Thyroid gland (tissue), 4 donors: ENCODE measurements around the gene RCAN1. TPM values are rescaled to one million over a fixed set of nuclear protein-coding genes. Genes with fewer than 3 reads are reported as not detected.

Experiments used
- DNase-seq, 2 donors: peaks; one replicate each; pipeline ENCODE4 v3.0.0-alpha.2; 2019
- H3K27ac ChIP-seq, 3 donors: fragments of 200-600 bp; sonication (generic); 1 replicate in 2 of 3; 2 replicates in 1 of 3; pipeline ENCODE4 v1.5.1; 2016 to 2019; ENCODE audit warnings: mild to moderate bottlenecking in 1 of 3, moderate library complexity in 1 of 3
- H3K27me3 ChIP-seq: fragments of 200-600 bp; sonication (generic); one replicate; pipeline ENCODE4 v1.5.1; 2019
- H3K36me3 ChIP-seq, 2 donors: fragments of 200-600 bp; sonication (generic); one replicate each; pipeline ENCODE4 v1.5.1; 2016 to 2019
- H3K4me1 ChIP-seq, 2 donors: fragments of 200-600 bp; sonication (generic); one replicate each; pipeline ENCODE4 v1.5.1; 2017 to 2019
- H3K4me3 ChIP-seq, 3 donors: fragments of 200-600 bp; sonication (generic); replicated peaks in 1 of 3; 1 replicate in 2 of 3; 2 replicates in 1 of 3; pipeline ENCODE4 v1.5.1; 2016; ENCODE audit warnings: mild to moderate bottlenecking in 1 of 3
- H3K9me3 ChIP-seq: fragments of 200-600 bp; sonication (generic); one replicate; pipeline ENCODE4 v1.5.1; 2017
- POLR2A ChIP-seq, 2 donors: fragments of 450-650 bp; IDR thresholded peaks; one replicate each; pipeline ENCODE4 v1.6.1; 2017; ENCODE audit warnings: antibody characterized with exemption in 2 of 2, mild to moderate bottlenecking in 2 of 2, moderate library complexity in 1 of 2
- whole genome bisulfite sequencing, 2 donors: methylation state at CpG; one replicate each; pipeline ENCODE4 v1.1.5; 2017; 5-methylcytosine and 5-hydroxymethylcytosine counted together
- intact Hi-C: fragments of 100-400 bp; cut with DNase I; formaldehyde crosslinking; loops from one replicate; pipeline ENCODE4 v1.15.1; 2023
- total RNA-seq, 4 donors: library from RNA; depleted of rRNA; stranded (reverse); fragments of >200 nt; gene quantifications; one replicate each; pipeline ENCODE4 v1.2.3, GENCODE V29; 2016
- TF ChIP-seq, protein P1 (sequence below), 6 experiments: fragments of 200-600 bp in 3 of 6; fragments of 450-650 bp in 3 of 6; sonication (generic) in 3 of 6; IDR thresholded peaks; one replicate each; pipeline ENCODE4 v1.5.1; 2016 to 2019; ENCODE audit warnings: antibody characterized with exemption in 6 of 6, mild to moderate bottlenecking in 2 of 6, inconsistent platforms in 1 of 6, moderate library complexity in 1 of 6

The RCAN1 gene
- total RNA-seq, 4 donors from 2014 or later: 24.5 to 32.7 (median 29.0) TPM

DNA sequence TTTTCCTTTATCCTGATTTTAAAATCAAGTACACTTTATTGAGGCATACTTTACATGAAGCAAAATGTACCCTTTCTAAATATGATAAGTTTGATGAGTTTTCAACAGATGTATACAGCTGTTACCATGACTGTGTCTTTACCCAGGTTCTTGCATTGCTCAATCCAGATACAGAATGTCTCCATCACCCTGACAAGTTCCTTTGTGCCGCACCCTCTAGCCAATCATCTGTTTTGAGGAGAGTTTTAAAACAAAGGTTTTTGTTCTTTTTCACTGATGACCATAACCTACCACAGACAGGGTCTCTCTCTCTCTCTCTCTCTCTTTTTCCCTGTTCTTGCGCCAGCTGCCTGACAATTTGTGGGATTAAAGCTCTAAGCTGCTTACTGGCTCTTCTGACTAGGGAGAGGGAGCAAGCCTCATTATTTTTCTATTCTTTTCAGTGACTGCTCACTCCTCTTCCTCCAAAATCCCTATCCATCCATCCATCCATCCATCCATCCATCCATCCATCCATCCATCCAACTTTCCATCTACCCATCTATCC lies 101.7 kb downstream of the RCAN1 start:
- intact Hi-C loops: no loop called here
- no peak overlapping the region for H3K27ac ChIP-seq

DNA sequence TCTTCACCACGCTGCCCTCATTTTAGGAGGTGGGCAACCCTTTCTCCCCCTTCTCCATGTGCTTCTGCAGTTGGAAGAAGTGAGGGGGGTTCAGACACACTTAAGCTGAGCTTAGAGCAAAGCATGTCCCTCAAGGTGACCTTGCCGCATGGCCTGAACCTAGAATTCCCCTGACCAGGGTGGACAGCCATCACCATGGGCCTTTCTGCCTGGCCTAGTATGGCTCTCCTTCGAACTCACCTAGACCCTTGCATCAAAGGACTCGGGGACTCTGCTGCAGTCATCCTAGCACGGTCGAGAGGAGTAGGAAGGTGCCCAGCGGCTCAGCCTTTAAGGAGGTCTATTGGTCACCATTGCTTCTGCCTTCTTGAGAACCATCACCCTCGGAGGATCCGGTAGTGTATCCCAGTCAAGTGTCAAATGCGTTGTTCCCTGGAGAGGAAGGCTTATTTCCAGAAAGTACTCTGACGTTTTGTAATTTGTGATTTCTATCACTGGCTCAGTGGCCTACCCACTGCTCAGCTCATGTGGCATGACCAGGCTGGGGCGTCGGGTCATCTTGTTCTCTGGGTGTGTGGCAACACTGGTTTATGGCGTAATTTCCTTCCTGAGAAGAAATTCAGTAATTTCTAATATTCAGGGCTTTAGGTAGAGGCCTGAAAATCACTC lies 103.0 kb downstream of the RCAN1 start, which contains the start of gene KCNE1:
Gene KCNE1, minus strand, starts transcription at position 424 of the 669 bp plus-strand sequence. CDS start 62,576 bp downstream, outside the sequence.
- DNase-seq: peak in 1 of 2 donors; percentile 38
- H3K4me3 ChIP-seq: no peak within 1 kb of the TSS
- TF ChIP-seq, protein P1, sequence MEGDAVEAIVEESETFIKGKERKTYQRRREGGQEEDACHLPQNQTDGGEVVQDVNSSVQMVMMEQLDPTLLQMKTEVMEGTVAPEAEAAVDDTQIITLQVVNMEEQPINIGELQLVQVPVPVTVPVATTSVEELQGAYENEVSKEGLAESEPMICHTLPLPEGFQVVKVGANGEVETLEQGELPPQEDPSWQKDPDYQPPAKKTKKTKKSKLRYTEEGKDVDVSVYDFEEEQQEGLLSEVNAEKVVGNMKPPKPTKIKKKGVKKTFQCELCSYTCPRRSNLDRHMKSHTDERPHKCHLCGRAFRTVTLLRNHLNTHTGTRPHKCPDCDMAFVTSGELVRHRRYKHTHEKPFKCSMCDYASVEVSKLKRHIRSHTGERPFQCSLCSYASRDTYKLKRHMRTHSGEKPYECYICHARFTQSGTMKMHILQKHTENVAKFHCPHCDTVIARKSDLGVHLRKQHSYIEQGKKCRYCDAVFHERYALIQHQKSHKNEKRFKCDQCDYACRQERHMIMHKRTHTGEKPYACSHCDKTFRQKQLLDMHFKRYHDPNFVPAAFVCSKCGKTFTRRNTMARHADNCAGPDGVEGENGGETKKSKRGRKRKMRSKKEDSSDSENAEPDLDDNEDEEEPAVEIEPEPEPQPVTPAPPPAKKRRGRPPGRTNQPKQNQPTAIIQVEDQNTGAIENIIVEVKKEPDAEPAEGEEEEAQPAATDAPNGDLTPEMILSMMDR (IDR thresholded peaks at IDR 0.05): no peak
- no peak for TF ChIP-seq POLR2A (IDR thresholded peaks at IDR 0.05)
- no peak within 1 kb of the TSS for H3K27ac ChIP-seq
- no peaks in the 10 kb centered on the region for H3K36me3 ChIP-seq
- H3K9me3 ChIP-seq: no peaks in the 10 kb centered on the region
- WGBS, 2 donors: 89% methylated on average over 13 to 14 of the region's 14 CpGs
- intact Hi-C loops: no loop called here
- no peaks in the 10 kb centered on the region for H3K27me3 ChIP-seq
- H3K4me1 ChIP-seq: peaks cover 4% of the 10 kb centered on the region in 2 donors

More for the DNA sequence above, 101.7 kb downstream of the RCAN1 start:
- no peaks in the 10 kb centered on the region for H3K36me3 ChIP-seq
- TF ChIP-seq POLR2A (IDR thresholded peaks at IDR 0.05): no peak
- TF ChIP-seq, protein P1 (IDR thresholded peaks at IDR 0.05): no peak
- no peak overlapping the region for H3K4me3 ChIP-seq
- no peaks in the 10 kb centered on the region for H3K9me3 ChIP-seq
- 91 to 96% methylated on average over 2 of the region's 2 CpGs for WGBS, 2 donors
- H3K4me1 ChIP-seq: peaks cover 4% of the 10 kb centered on the region in 2 donors
- DNase-seq: no peak
- H3K27me3 ChIP-seq: no peaks in the 10 kb centered on the region

DNA sequence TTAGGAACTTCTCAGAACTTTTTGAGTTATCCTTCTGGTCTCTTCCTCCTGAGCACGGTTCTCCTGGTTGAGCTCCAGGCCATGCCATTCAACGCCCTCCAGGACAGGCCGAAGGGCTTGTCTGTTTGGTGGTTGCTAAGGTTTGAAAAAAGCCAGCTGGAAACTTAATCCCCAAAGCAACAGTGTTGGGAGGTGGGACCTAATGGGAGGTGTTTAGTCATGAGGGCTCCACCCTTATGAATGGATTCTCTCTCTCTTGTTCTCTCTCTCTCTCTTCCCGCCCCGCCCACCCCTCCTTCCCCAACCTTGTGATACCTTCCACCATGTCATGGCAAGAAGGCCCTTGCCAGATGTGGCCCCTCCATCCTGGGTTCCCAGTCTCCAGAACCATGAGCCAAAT lies 103.7 kb downstream of the RCAN1 start:
- Histone ChIP-seq H3K4me3 (no peak overlapping the region), H3K4me1 (peaks cover 0 to 4% of the 10 kb centered on the region in 2 donors), H3K9me3 (no peaks in the 10 kb centered on the region), H3K27me3 (no peaks in the 10 kb centered on the region), H3K27ac (no peak overlapping the region), H3K36me3 (no peaks in the 10 kb centered on the region)
- WGBS, 2 donors: 96 to 97% methylated on average over 5 of the region's 5 CpGs
- TF ChIP-seq POLR2A (IDR thresholded peaks at IDR 0.05): no peak
- TF ChIP-seq, protein P1 (IDR thresholded peaks at IDR 0.05): no peak
- intact Hi-C loops: no loop called here
- no peak for DNase-seq

DNA sequence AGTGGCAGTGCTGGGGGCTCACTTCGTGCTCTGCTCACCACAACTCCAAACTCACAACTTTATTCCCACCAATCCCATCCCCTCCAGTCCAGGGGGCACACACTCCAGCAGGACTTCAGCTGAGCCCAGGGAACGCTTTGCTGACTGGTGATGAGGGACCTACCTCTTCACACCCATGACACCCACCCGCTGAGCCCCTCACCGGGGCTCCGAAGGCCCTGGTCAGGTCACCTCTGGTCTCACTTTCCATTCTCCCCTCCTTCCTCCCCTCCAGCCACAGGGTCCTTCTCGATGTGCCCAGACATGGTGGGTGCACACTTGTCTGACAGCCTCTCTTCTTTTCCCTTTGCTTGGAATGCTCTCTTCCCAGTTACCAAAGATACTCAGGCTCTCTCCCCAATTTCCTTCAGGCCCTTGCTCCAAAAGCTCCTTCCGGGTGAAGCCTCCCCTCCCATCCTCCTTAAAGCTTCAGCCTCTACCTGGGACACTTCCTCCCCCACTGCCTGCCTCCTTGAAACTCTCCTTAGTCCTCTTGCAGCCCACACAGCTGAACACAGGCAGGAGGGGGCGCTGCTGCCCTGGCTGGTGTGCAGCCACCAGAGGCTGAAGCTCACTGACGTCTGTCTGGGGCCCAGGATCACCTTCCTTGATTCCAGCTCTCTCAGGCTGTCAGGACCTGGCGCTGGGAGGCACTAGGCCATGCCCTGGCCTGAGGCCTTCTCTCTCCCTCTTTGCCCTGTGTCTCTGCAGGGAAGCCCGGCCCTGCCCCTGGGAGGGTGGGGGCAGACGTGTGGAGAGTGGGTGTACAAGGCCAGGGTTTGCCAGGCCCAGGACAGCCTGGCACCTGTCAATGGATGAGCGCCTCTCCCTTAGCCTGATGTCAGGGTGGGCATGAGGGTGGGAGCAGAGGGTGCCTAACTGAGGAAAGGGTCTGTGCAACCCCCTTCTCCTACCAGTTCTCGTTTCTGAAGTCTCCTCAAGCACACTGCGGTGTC lies 104.5 kb downstream of the RCAN1 start:
- TF ChIP-seq POLR2A (IDR thresholded peaks at IDR 0.05): no peak
- TF ChIP-seq, protein P1 (IDR thresholded peaks at IDR 0.05): peak; percentile 31 to 65 (median 52)
- peak; percentile 66 to 70 for DNase-seq
- Histone ChIP-seq H3K27me3 (no peaks in the 10 kb centered on the region), H3K9me3 (no peaks in the 10 kb centered on the region), H3K4me3 (no peak overlapping the region), H3K4me1 (peaks cover 0 to 4% of the 10 kb centered on the region in 2 donors), H3K36me3 (no peaks in the 10 kb centered on the region), H3K27ac (no peak overlapping the region)
- intact Hi-C loops: no loop called here
- WGBS, 2 donors: 77 to 85% methylated on average over 11 to 12 of the region's 15 CpGs
